NCI-H774 (cell line): ENCODE data around the gene GCAT.

Experiments
- DNase-seq: peaks from one replicate; lab custom pipeline; 2025; lab: John Stamatoyannopoulos, UW

GCAT gene

DNA sequence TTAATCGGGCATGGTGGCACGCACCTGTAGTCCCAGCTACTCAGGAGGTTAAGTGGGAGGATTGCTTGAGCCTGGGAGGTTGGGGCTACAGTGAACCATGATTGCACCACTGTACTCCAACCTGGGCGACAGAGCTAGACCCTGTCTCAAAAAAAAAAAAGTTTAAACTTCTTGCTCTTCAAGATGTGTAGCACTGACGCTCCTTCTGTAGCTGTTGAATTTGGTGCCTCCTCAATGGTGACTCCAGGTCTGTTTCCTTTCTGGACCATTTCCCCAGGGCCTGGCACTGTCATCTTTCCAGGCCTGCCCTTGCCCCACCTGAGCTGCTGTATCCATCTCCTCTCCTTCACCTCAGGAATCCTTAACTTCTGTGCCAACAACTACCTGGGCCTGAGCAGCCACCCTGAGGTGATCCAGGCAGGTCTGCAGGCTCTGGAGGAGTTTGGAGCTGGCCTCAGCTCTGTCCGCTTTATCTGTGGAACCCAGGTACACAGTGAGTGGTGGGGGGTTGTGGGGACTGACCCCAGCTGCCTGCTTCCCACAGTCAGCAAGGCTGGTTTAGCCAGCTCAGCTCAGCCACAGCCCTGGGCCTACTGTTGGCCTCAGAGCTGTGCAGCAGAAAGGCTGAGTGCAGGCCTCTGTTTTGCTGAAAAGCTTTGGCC lies 2.1 kb downstream of the GCAT start:
- no peak for DNase-seq

DNA sequence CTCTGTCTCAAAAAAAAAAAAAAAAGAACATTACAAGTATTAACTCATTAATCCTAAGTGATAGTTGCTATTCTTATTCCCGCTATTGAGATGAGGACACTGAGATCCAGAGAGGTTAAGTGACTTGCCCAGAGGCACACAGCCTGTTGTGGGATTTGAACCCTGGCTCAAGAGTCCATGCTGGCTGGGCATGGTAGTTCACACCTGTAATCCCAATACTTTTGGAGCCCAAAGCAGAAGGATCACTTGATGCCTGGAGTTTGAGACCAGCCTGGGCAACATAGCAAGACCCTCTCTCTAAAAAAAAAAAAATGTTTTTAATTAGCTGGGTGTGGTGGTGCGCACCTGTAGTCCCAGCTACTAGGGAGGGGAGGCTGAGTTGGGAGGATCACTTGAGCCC lies 4.1 kb downstream of the GCAT start:
- DNase-seq = no peak

DNA sequence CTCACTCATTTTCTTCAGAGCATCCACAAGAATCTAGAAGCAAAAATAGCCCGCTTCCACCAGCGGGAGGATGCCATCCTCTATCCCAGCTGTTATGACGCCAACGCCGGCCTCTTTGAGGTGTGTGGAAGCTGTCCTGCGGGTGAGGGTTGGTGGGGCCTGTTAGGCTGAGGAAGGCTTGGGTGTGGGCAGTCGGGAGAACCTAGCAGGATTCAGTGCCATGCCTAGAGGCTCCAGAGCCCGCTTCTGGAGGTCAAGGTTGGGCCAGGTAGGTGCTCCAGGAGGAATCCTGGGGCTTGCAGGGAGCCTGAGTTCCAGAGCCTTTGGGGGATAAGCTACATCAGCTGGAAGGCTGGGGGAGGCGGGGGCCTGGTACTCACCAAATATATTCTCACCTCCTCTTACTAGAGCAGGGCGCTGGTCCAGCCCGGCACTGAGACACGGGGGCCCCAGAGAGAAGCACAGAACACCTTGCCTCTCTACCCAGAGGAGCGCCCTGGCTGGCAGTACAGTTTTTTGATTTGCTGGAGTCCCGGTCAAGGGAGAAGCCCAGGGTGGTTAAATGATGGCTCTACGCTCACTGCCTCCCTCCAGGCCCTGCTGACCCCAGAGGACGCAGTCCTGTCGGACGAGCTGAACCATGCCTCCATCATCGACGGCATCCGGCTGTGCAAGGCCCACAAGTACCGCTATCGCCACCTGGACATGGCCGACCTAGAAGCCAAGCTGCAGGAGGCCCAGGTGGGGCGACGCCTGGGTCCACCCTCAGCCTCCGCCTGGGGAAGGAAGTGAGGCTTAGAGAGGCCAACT lies 5.3 kb downstream of the GCAT start:
- DNase-seq = no peak

DNA sequence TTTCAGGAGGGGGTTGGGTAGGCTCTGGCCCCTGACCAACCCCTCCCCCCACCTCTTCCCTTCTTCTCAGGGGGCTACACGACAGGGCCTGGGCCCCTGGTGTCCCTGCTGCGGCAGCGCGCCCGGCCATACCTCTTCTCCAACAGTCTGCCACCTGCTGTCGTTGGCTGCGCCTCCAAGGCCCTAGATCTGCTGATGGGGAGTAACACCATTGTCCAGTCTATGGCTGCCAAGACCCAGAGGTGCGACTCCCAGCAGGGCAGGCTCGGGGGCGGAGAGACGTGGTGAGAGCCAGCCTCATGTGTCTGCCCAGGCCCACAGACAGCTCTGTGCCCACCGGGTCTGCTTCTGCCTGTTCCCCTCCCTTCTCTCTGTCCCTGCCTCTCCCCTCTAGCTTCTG lies 7.9 kb downstream of the GCAT start:
- no peak for DNase-seq

DNA sequence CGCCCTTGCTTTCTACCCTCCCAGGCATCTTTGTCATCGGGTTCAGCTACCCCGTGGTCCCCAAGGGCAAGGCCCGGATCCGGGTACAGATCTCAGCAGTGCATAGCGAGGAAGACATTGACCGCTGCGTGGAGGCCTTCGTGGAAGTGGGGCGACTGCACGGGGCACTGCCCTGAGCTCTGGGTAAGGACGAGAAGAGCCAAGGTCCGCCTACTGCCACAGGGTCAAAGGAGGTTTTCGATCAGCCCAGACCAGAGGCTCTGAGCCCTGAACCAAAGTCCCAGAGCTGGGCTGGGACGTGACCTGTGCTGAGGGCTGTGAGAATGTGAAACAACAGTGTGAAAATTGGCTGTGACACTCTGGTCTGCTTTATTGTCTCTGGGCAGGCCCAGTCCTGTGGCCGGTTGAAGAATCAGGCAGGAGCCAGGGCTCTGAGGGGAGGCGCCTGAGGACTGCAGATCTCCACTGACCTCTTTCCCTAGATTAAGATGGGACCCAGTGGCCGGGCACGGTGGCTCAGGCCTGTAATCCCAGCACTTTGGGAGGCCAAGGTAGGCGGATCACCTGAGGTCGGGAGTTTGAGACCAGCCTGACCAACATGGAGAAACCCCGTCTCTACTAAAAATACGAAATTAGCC lies 8.9 kb downstream of the GCAT start:
- no peak for DNase-seq

DNA sequence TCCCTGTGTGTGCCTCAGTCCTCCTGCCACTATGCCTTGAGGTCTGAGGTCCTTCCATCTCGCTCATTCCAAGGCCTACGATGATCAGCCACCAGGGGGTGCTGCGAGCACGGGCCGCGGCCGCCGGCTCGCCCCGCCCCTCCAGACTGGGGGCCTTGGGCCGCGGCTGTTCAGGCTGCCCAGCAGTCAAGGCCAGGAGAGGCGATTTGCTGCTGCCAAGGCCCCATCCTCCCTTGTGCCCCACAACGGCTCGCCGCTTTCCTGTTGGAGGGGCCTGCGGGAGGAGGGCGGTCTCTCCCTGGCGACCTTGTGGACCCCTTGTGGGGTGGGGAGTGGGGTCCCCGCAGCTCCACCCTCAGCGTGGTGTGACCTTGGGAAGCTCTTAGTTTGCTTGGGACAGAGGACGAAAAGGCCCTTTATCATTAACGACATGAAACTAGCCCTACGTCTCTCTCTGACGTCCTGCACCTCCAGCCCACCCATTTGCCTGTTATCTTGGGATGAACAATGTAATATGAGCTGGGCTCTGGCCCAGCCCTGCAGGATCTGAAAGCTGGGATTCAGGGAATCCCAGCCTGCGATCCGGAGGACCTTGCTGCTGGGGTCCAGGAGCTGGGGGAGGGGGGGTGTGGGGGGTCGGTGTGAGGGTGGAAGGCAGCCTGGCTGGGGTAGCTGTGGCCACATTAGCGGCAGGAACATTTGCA lies 10.1 kb downstream of the GCAT start:
- DNase-seq = peak; percentile 32

DNA sequence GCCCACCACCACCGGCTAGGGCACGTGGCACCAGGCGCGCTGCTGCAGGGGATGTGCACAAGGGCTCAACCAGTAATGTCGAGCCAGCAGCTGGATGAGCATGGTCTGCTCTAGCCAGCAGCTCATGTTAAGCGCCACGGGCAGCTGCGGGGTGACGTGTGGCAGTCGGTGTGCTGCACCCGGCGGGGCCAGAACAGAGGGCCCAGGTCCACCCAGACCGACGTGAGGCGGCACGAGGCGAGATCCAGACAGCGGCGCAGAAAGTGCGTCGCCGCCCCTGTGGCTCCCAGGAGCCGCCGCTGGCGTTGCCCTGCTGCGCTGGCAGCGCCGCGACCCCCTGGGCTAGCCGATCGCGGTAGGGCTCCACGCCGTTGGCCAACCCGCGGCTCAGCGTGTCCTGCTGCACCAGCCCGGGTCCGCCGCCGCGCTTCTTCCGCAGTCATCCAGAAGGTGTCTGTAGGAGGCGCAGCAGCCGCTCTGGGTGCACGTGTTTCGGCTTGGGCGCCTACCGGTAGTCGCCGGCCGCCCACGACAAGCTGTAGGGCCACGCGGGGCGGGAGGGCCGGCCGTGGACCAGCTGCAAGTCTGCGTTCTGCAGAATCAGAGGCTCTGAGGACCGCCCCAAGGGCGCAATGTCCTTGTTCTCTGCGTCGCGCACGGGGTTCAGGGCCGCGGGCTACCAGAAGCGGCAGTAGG lies 10.8 kb downstream of the GCAT start:
- no peak for DNase-seq

DNA sequence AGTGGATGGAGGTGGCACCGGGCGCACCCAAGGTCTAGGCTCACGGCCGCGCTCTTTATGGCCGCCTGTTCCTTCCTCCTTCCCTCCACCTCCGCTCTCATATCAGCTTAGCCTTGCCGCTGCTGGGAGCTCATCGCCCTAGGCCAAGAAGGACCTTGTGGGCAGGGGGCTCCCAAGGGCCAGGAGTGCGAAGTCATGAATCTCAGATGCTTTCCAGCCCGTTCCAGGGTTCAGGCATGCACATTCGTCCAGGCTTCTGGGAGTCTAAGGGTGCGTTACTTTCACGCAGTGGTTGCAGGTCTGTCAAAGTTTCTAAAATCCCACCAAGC lies 11.3 kb downstream of the GCAT start:
- DNase-seq = no peak

DNA sequence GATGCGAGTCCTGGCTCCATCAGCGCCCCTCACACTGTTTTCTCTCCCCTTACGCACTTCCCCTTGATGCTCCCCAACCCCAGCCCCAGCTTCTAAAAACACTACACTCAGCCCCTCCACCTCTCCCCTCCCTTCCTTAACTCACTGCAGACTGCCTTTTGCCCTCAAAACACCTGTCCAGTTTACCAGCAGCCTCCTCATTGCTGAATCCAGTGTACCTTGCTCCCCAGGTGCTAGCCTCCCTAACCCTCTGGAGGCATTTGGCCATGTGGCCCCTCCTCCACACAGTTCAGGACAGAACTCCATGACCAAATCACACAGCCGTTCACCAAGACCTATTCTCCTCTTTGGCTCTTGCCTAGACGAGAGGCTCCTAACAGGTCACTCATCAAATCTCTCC lies 12.6 kb downstream of the GCAT start:
- no peak for DNase-seq

DNA sequence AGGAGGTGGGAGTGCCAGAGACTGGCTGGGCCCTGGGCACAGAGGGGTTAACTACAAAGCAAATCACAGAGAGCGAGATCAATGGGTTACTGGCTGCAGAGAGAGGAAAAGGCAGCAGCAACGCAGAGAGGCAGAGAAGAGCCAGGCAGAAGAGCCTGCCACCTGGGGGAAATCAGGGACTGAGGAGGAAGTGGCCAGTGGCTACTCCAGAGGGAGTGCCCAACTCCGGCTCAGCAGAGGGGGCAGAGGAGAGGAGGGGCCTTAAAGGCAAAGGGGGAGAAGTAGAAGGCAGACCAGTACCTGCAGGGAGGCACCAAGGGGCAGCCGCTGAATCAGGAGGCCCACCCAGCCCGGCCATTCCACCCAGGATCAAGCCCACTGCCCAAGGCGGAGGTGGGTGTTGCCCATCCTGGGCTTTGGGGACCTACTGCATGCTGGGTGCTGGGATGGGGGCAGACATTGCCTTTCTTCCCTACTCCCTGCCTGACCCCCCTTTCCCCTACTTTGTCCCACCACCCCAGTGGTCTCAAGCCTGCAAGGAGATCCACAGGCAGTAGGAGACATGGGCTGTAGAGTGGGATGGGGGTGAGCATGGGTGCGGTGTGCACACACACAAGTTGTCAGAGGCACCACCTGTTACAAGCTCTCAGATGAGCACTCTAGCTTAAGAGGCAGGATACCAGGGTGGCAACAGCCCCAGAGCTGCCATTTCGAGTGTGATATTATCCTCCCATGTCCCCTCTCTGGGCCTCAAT lies 14.5 kb downstream of the GCAT start:
- no peak for DNase-seq

DNA sequence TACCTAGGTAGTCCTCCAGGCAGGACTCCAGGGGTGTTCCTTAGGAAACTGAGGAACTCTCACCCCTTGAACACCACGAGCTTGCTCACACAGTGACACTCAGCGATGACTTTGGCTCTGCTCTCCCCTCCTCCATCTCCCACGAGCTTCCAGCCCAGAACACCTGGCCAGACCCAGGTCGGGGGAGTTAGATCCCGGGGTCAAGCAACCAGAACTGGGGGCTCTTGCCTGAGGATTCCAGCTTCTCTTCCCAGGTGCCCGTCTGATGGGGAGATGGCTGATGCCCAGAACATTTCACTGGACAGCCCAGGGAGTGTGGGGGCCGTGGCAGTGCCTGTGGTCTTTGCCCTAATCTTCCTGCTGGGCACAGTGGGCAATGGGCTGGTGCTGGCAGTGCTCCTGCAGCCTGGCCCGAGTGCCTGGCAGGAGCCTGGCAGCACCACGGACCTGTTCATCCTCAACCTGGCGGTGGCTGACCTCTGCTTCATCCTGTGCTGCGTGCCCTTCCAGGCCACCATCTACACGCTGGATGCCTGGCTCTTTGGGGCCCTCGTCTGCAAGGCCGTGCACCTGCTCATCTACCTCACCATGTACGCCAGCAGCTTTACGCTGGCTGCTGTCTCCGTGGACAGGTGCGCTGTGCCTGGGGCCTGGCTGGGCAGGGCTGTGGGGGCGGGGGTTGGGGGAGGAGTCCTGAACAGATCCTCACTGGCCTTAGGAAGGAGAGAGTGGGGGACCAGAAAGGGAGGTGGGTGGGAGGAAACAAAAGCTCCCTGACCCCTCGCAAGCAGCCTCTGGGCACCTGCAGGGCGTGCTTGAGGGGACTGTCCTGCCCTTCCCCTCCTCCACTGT lies 15.6 kb downstream of the GCAT start, which contains the start of gene GALR3:
Gene GALR3, plus strand, starts transcription at position 249 of the 852 bp plus-strand sequence. Its CDS starts 25 bp downstream, at position 274.
- peak; percentile 69 for DNase-seq

DNA sequence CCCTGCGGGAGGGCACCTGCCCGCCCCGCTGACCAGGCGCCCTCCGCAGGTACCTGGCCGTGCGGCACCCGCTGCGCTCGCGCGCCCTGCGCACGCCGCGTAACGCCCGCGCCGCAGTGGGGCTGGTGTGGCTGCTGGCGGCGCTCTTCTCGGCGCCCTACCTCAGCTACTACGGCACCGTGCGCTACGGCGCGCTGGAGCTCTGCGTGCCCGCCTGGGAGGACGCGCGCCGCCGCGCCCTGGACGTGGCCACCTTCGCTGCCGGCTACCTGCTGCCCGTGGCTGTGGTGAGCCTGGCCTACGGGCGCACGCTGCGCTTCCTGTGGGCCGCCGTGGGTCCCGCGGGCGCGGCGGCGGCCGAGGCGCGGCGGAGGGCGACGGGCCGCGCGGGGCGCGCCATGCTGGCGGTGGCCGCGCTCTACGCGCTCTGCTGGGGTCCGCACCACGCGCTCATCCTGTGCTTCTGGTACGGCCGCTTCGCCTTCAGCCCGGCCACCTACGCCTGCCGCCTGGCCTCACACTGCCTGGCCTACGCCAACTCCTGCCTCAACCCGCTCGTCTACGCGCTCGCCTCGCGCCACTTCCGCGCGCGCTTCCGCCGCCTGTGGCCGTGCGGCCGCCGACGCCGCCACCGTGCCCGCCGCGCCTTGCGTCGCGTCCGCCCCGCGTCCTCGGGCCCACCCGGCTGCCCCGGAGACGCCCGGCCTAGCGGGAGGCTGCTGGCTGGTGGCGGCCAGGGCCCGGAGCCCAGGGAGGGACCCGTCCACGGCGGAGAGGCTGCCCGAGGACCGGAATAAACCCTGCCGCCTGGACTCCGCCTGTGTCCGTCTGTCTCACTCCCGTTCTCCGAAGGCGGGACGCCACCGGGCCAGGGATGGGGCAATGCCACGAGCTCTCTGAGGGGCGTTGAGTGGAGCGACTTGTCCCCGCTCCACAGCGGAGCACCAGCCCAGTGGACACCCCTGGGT lies 17.2 kb downstream of the GCAT start:
- no peak for DNase-seq

DNA sequence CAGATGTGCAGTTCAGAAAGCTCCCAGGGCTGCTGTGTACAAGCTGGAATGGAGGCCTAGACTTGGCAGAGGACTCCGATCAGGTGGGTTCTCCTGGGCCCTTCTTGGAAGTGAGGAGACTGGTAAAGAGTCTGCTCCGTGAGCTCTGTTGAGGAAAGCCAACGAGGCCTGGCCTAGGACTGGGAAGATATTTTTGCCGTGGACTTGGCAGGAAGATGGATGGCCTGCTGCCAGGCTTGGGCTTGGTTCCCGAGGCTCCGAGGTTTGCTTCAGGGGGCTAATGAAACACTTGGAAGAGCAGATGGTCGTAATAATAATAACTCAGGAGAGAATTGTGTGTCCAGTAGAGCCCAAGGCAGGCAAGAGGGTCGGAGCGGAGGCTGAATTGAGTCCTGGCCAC lies 19.3 kb downstream of the GCAT start:
- DNase-seq = no peak

DNA sequence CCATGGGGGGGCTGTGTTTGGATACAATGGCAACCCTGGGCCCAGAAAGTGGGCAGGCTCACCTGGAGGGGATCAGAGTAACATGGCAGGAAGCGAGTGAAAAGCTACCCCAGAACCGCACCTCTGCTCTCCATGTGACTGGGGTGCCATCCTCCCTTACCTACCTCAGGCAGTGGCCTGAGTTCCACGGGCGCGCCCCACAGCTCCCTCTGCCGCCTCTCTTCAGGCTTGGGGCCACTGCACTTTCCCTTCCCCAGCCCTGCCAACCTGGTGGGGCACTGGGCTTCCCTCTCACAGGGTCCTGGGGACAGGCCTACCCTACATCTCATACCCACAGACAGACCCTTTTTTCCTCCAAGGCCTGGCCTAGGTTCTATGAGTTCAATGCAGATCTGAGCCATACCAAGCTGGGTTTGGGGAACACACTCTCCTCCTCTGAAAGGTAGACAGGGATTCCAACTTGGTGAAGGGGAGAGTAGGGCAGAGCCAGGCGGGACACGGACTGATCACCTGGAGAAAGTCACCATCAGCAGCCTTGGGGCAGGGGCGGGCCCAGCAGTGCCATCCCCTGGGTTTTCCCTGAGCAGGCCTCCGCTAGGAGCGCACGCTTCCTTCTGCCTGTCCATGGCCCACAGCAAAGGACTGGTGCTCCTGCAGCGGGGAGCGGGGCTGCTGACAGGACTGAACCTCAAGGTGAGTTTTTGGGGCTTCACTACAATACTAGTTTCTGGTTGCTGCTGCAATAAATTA lies 22.5 kb downstream of the GCAT start:
- DNase-seq = no peak

DNA sequence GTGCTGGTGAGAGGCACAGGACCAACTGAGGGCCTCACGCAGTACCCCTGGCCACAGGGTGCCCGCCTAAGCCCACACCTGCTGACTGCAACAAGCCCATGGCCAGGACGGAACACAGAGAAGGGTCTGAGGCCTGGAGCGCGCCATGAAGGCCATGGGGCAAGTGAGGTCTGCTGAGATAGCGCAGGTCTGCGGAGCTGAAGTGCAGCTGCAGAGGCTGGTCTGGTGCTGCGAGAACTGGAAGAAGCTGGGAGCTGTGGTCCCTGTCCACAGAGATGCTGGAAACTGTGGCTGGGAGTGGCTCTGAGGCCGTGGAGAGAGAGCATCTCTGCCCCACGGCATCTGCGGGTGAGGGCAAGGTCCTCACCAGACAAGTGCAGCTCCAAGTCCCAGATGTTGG lies 23.7 kb downstream of the GCAT start:
- no peak for DNase-seq

DNA sequence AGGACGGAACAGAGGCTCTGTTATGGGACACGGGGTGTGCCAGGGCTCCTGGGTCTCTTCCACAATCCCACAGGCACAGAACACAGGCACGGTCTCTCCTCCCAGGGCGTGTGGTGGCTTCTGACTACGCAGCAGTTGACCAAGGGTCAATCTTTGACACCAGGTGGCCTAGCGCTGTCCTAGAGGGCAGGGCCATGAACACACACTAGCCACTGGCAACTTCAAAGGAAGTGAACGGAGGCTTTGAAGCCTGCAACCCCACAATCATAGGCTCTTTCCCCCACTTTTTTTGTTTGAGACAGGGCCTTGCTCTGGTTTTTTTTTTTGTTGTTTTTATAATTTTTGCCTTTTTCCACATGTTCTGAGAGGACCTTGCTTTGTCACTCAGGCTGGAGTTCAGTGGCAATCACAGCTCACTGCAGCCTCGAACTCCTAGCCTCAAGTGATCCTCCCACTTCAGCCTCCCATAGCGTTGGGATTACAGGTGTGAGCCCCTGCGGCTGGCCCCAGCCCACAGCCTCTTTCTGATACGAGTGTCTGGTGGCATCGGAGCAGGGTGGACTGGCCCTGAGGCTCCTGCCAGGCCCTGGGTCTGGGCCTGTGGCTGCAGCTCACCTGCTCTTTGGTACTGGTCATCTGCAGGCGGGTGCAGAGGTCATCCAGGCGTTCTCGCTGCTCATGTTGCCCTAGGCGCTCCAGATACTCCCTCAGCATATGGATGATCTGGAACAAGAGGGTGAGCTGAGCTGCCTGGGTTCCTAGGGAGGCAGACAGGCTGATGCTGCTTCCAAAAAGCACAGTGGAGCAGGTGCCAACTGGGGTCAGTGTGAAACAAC lies 24.5 kb downstream of the GCAT start:
- no peak for DNase-seq

DNA sequence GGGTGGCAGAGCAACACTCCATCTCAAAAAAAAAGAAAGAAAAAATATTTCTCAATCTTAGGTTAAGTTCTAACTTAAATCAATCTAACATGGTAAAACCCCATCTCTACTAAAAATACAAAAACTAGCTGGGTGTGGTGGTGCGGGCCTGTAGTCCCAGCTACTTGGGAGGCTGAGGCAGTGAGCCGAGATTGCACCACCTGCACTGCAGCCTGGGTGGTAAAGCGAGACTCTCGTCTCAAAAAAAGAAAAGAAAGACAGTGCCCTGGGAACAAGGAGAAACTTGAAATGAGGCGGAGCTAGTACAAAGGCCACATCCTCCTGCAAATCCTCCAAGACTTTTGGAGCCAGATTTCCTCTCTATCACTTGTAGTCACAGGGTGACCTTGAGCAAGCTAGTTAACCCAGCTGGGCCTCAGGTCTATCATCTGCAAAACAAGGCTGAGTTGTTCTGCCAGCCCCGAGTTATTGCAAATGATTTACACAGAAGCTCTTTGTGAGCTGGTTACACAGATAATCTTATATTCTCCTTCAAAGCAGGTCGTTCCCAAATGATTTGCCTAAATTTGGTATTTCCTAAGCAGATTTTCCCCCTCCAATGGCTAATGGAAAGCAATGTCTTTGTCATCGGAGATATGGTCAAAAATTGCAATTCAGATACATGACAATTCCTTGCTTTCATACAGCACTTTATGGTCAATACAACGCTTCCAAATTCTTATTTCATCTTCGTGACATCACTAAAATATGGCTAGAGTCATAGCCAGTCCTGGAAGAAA lies 34.5 kb downstream of the GCAT start:
- no peak for DNase-seq
